Effector memory CD4-positive, alpha-beta T cell (primary cell): ENCODE data around the gene TTBK2.

Experiments
- DNase-seq, 3 donors: peaks; one replicate each; pipeline ENCODE4 v3.0.0-alpha.2; 2020
- H3K27ac ChIP-seq: 2 replicates; pipeline ENCODE4 v1.7.0; 2013; ENCODE audit warnings: mild to moderate bottlenecking, low read length, moderate library complexity; ENCODE audit not compliant: insufficient read depth, poor library complexity, severe bottlenecking
- H3K27me3 ChIP-seq: replicated peaks from 2 replicates; pipeline ENCODE4 v1.7.0; 2013; ENCODE audit warnings: mild to moderate bottlenecking, low read length; ENCODE audit not compliant: insufficient read depth, control insufficient read depth, poor library complexity, severe bottlenecking
- H3K36me3 ChIP-seq: 2 replicates; pipeline ENCODE4 v1.7.0; 2013; ENCODE audit warnings: mild to moderate bottlenecking, low read length, moderate library complexity; ENCODE audit not compliant: control insufficient read depth, insufficient read depth
- H3K4me1 ChIP-seq: 2 replicates; pipeline ENCODE4 v1.7.0; 2013; ENCODE audit warnings: low read length, mild to moderate bottlenecking; ENCODE audit not compliant: control insufficient read depth, insufficient read depth, poor library complexity, severe bottlenecking
- H3K4me3 ChIP-seq: 2 replicates; pipeline ENCODE4 v1.7.0; 2013; ENCODE audit warnings: low read length, low read depth, mild to moderate bottlenecking; ENCODE audit not compliant: insufficient read depth, poor library complexity, severe bottlenecking
- H3K9me3 ChIP-seq: 2 replicates; pipeline ENCODE4 v1.7.0; 2013; ENCODE audit warnings: mild to moderate bottlenecking, low read length, moderate library complexity; ENCODE audit not compliant: control insufficient read depth

Gene TTBK2

GRCh38 chr15:42932833-42933515 lies 12.4 kb upstream of the TTBK2 start:
- Histone ChIP-seq H3K36me3 (no peaks in the 10 kb centered on the region), H3K27ac (no peak overlapping the region), H3K9me3 (no peaks in the 10 kb centered on the region), H3K4me1 (no peaks in the 10 kb centered on the region), H3K4me3 (no peak overlapping the region), H3K27me3 (no peaks in the 10 kb centered on the region)
- DNase-seq: no peak

- Histone ChIP-seq H3K36me3 (no peaks in the 10 kb centered on the region), H3K27ac (no peak overlapping the region)
- DNase-seq: no peak
Measured at GRCh38 chr15:42931702-42932486, 11.3 kb upstream of the TTBK2 start.

DNA sequence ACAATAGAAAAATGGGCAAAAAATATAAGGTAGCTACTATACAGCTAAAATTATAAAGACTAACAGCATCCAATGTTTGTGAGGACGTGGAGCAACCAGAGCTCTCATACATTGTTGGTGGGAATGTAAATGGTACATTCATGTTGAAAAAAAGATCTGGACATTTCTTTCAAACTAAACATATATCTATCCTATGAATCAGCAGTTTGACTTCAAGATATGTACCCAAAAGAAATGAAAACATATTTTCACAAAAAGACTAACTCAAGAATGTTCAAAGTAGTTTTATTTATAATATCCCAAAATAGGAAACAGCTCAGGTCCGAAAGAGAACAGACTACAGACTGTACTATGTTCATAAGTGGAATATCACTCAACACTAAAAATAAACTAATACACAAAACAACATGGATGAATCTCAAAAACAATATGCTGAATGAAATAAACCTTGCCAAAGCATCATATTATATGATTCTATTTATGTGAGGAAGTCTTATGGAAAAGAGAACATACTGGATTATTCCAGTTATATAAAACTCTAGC lies 8.8 kb upstream of the TTBK2 start:
- Histone ChIP-seq H3K27me3 (no peaks in the 10 kb centered on the region), H3K9me3 (no peaks in the 10 kb centered on the region), H3K27ac (no peak overlapping the region), H3K36me3 (no peaks in the 10 kb centered on the region), H3K4me1 (no peaks in the 10 kb centered on the region), H3K4me3 (no peak overlapping the region)
- no peak for DNase-seq

More at GRCh38 chr15:42931702-42932486, 11.3 kb upstream of the TTBK2 start:
- no peak overlapping the region for H3K4me3 ChIP-seq
- H3K4me1 ChIP-seq: no peaks in the 10 kb centered on the region
- H3K27me3 ChIP-seq: no peaks in the 10 kb centered on the region
- no peaks in the 10 kb centered on the region for H3K9me3 ChIP-seq

GRCh38 chr15:42921342-42921731 lies 759 bp upstream of the TTBK2 start:
- peak overlapping the region; percentile 93 for H3K4me3 ChIP-seq
- no peaks in the 10 kb centered on the region for H3K9me3 ChIP-seq
- H3K4me1 ChIP-seq: peaks cover 10% of the 10 kb centered on the region
- no peaks in the 10 kb centered on the region for H3K36me3 ChIP-seq
- H3K27me3 ChIP-seq: no peaks in the 10 kb centered on the region
- H3K27ac ChIP-seq: peak overlapping the region; percentile 55
- DNase-seq: peak in 2 of 3 donors; percentile 12 to 13

GRCh38 chr15:42919799-42920518 lies 619 bp downstream of the TTBK2 start:
- H3K9me3 ChIP-seq: no peaks in the 10 kb centered on the region
- peak in 2 of 3 donors; percentile 31 to 36 for DNase-seq
- H3K27me3 ChIP-seq: no peaks in the 10 kb centered on the region
- no peaks in the 10 kb centered on the region for H3K36me3 ChIP-seq
- H3K4me3 ChIP-seq: peak overlapping the region; percentile 93
- peaks cover 10% of the 10 kb centered on the region for H3K4me1 ChIP-seq
- peak overlapping the region; percentile 69 for H3K27ac ChIP-seq

GRCh38 chr15:42919308-42919707 lies 1.3 kb downstream of the TTBK2 start:
- Histone ChIP-seq H3K4me3 (peak overlapping the region; percentile 93), H3K27me3 (no peaks in the 10 kb centered on the region), H3K4me1 (peaks cover 10% of the 10 kb centered on the region), H3K27ac (no peak overlapping the region), H3K9me3 (no peaks in the 10 kb centered on the region), H3K36me3 (no peaks in the 10 kb centered on the region)
- DNase-seq: no peak

DNA sequence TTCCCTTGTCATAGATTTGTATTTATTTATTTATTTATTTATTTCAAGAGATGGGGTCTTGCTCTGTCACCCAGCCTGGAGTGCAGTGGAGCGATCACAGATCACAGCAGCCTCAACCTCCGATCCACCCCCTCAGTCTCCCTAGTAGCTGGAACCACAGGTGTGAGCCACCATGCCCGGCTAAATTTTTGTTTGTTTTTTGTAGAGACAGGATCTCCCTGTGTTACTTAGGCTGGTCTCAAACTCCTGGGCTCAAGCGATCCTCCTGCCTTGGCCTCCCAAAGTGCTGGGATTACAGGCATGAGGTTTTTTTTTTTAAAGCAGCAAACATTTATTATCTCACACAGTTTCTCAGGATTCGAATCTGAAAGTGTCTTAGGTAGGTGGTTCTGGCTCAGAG lies 2.5 kb downstream of the TTBK2 start:
- Histone ChIP-seq H3K36me3 (no peaks in the 10 kb centered on the region), H3K27ac (no peak overlapping the region), H3K9me3 (no peaks in the 10 kb centered on the region), H3K4me3 (no peak overlapping the region), H3K27me3 (no peaks in the 10 kb centered on the region), H3K4me1 (peaks cover 10% of the 10 kb centered on the region)
- DNase-seq: no peak

DNA sequence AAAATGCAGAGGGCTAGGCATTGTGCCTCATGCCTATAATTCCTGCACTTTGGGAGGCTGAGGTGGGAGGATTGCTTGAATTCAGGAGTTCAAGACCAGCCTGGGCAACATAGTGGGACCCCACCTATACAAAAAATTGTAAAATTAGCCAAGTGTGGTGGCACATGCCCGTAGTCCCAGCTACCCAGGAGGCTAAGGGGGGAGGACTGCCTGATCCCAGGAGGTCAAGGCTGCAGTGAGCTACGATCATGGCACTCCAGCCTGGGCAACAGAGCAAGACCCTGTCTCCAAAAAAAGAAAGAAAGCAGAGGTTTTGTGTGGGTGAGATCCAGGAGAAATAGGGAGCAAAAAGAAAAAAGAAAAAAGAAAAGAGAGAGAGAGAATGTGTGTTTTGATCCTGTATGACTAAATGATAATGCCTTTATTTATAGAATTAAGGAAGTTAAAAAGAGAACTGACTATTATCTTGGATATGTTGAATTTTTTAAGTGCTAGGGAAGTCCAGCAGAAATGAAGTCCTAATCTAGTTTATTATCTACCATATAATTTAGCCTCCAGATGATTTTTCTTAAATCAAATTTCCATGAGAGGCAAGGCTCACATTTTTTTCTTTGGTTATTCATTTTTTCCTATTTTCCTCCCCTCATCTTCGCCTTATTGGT lies 4.8 kb downstream of the TTBK2 start:
- DNase-seq: no peak
- Histone ChIP-seq H3K4me1 (peaks cover 3% of the 10 kb centered on the region), H3K4me3 (no peak overlapping the region), H3K9me3 (no peaks in the 10 kb centered on the region), H3K36me3 (no peaks in the 10 kb centered on the region), H3K27ac (no peak overlapping the region), H3K27me3 (no peaks in the 10 kb centered on the region)

GRCh38 chr15:42914728-42915497 lies 5.7 kb downstream of the TTBK2 start:
- DNase-seq: no peak
- H3K4me1 ChIP-seq: peaks cover 3% of the 10 kb centered on the region
- no peaks in the 10 kb centered on the region for H3K9me3 ChIP-seq
- no peak overlapping the region for H3K4me3 ChIP-seq
- H3K27me3 ChIP-seq: no peaks in the 10 kb centered on the region
- no peak overlapping the region for H3K27ac ChIP-seq
- no peaks in the 10 kb centered on the region for H3K36me3 ChIP-seq
